H1 (cell line): ENCODE measurements around the gene LIMA1. TPM values are rescaled to one million over a fixed set of nuclear protein-coding genes. Genes with fewer than 3 reads are reported as not detected.

Source experiments
- CTCF ChIA-PET: fragments of 300-600 bp; sonication (Branson Sonifier 250); formaldehyde crosslinking; loops from one replicate; lab custom pipeline; 2021; ENCODE audit not compliant: partially characterized antibody; lab: Charles Lee
- POLR2A ChIA-PET: fragments of 300-600 bp; sonication (Branson Sonifier 250); formaldehyde crosslinking; loops from one replicate; lab custom pipeline; 2021; ENCODE audit warnings: inconsistent platforms; ENCODE audit not compliant: partially characterized antibody; lab: Charles Lee
- DNase-seq, 2 experiments: peaks; one replicate each; pipeline versions ENCODE4 v3.0.0 to v3.0.0-alpha.2; 2010 to 2022; ENCODE audit warnings: low spot score in 2 of 2, low read depth in 1 of 2, mixed read lengths in 1 of 2
- FAIRE-seq: peaks from 2 replicates; lab custom pipeline; 2011; peaks lifted over from hg19 to GRCh38; lab: Jason Lieb, UNC
- H2AFZ ChIP-seq: 2 replicates; pipeline ENCODE4 v1.8.1; 2012; ENCODE audit warnings: low read length, inconsistent platforms
- H2AK5ac ChIP-seq: 2 replicates; pipeline ENCODE4 v1.6.1; 2013; ENCODE audit warnings: low read depth, low read length
- H2BK120ac ChIP-seq: replicated peaks from 2 replicates; pipeline ENCODE3; 2013; ENCODE audit warnings: low read depth, low read length, inconsistent platforms
- H2BK12ac ChIP-seq: 2 replicates; pipeline ENCODE4 v1.6.1; 2013; ENCODE audit warnings: low read depth, low read length
- H2BK15ac ChIP-seq: 2 replicates; pipeline ENCODE4 v1.6.1; 2013; ENCODE audit warnings: low read length
- H2BK20ac ChIP-seq: 2 replicates; pipeline ENCODE4 v1.6.1; 2013; ENCODE audit warnings: low read length
- H2BK5ac ChIP-seq: 2 replicates; pipeline ENCODE4 v1.6.1; 2013; ENCODE audit warnings: low read depth, low read length
- H3K14ac ChIP-seq: 2 replicates; pipeline ENCODE4 v1.6.1; 2013; ENCODE audit warnings: inconsistent platforms; ENCODE audit not compliant: insufficient read length
- H3K18ac ChIP-seq: 2 replicates; pipeline ENCODE4 v1.6.1; 2013; ENCODE audit warnings: low read length; ENCODE audit errors: extremely low read depth
- H3K23ac ChIP-seq: 2 replicates; pipeline ENCODE4 v1.6.1; 2013; ENCODE audit warnings: inconsistent platforms; ENCODE audit not compliant: insufficient read length
- H3K23me2 ChIP-seq: 2 replicates; pipeline ENCODE4 v1.6.1; 2013; ENCODE audit warnings: low read depth, low read length
- H3K27ac ChIP-seq: 2 replicates; pipeline ENCODE4 v1.6.1; 2011; ENCODE audit warnings: low read depth, low read length, inconsistent platforms
- H3K27me3 ChIP-seq, 4 experiments: replicated peaks in 1 of 4; 1 replicate in 1 of 4; 2 replicates in 3 of 4; pipeline versions ENCODE4 v1.6.1 to v1.8.1; 2011 to 2013; ENCODE audit warnings: low read length in 3 of 4, mild to moderate bottlenecking in 3 of 4, inconsistent platforms in 2 of 4, mixed read lengths in 2 of 4, moderate library complexity in 1 of 4; ENCODE audit not compliant: control insufficient read depth in 3 of 4, insufficient read depth in 3 of 4; ENCODE audit errors: extremely low read depth in 1 of 4
- H3K36me3 ChIP-seq, 4 experiments: 2 replicates each; pipeline versions ENCODE4 v1.6.1 to v1.8.1; 2011 to 2013; ENCODE audit warnings: mild to moderate bottlenecking in 4 of 4, low read length in 3 of 4, moderate library complexity in 2 of 4, control low read depth in 1 of 4, inconsistent platforms in 1 of 4; ENCODE audit not compliant: insufficient read depth in 4 of 4, control insufficient read depth in 2 of 4
- H3K4ac ChIP-seq: replicated peaks from 2 replicates; pipeline ENCODE3; 2013; ENCODE audit warnings: low read length, low read depth, mixed read lengths, inconsistent platforms; ENCODE audit not compliant: insufficient read length
- H3K4me1 ChIP-seq, 4 experiments: replicated peaks in 1 of 4; 1 replicate in 1 of 4; 2 replicates in 3 of 4; pipeline versions ENCODE4 v1.6.1 to v1.8.1; 2011 to 2013; ENCODE audit warnings: low read length in 3 of 4, inconsistent platforms in 2 of 4, mixed read lengths in 1 of 4; ENCODE audit not compliant: insufficient read depth in 4 of 4, control insufficient read depth in 3 of 4
- H3K4me2 ChIP-seq, 2 experiments: 2 replicates each; pipeline versions ENCODE4 v1.6.1 to v1.8.1; 2011 to 2013; ENCODE audit warnings: low read depth in 2 of 2, low read length in 2 of 2, control low read depth in 1 of 2, inconsistent platforms in 1 of 2, mild to moderate bottlenecking in 1 of 2; ENCODE audit not compliant: insufficient read depth in 1 of 2
- H3K4me3 ChIP-seq, 4 experiments: fragments of 200-600, 300-600 bp in 1 of 4; sonication (generic), shearing (Covaris generic), sonication (Bioruptor Twin) in 1 of 4; 2 replicates each; pipeline versions ENCODE4 v1.5.1 to v1.8.1; 2011 to 2016; ENCODE audit warnings: low read length in 4 of 4, low read depth in 3 of 4, control low read depth in 2 of 4, inconsistent platforms in 2 of 4, mild to moderate bottlenecking in 2 of 4, mixed read lengths in 1 of 4, moderate library complexity in 1 of 4; ENCODE audit not compliant: insufficient read depth in 2 of 4; ENCODE audit errors: extremely low read depth in 1 of 4
- H3K56ac ChIP-seq: replicated peaks from 2 replicates; pipeline ENCODE3; 2013; ENCODE audit warnings: low read depth, mild to moderate bottlenecking, mixed read lengths, low read length, inconsistent platforms; ENCODE audit not compliant: insufficient read length
- H3K79me1 ChIP-seq: 2 replicates; pipeline ENCODE4 v1.6.1; 2013; ENCODE audit warnings: low read depth, low read length, control low read depth
- H3K79me2 ChIP-seq, 2 experiments: 2 replicates each; pipeline versions ENCODE4 v1.6.1 to v1.8.1; 2012 to 2013; ENCODE audit warnings: low read length in 2 of 2, mild to moderate bottlenecking in 2 of 2, inconsistent platforms in 1 of 2; ENCODE audit not compliant: insufficient read depth in 2 of 2, control insufficient read depth in 1 of 2
- H3K9ac ChIP-seq, 4 experiments: replicated peaks in 1 of 4; 1 replicate in 1 of 4; 2 replicates in 3 of 4; pipeline versions ENCODE4 v1.6.1 to v1.8.1; 2011 to 2013; ENCODE audit warnings: low read depth in 3 of 4, low read length in 3 of 4, control low read depth in 2 of 4, mild to moderate bottlenecking in 2 of 4, moderate library complexity in 2 of 4, inconsistent platforms in 1 of 4; ENCODE audit errors: extremely low read depth in 1 of 4
- H3K9me3 ChIP-seq, 2 experiments: 2 replicates each; pipeline versions ENCODE4 v1.6.1 to v1.8.1; 2012 to 2013; ENCODE audit warnings: mild to moderate bottlenecking in 2 of 2, moderate library complexity in 2 of 2, control low read depth in 1 of 2, inconsistent platforms in 1 of 2, low read depth in 1 of 2, low read length in 1 of 2, mixed read lengths in 1 of 2; ENCODE audit not compliant: insufficient read depth in 2 of 2
- H4K20me1 ChIP-seq, 2 experiments: replicated peaks in 1 of 2; 2 replicates each; pipeline versions ENCODE3 to v1.8.1; 2011 to 2013; ENCODE audit warnings: inconsistent platforms in 2 of 2, low read length in 2 of 2, mild to moderate bottlenecking in 1 of 2; ENCODE audit not compliant: insufficient read depth in 2 of 2, control insufficient read depth in 1 of 2
- H4K5ac ChIP-seq: 2 replicates; pipeline ENCODE4 v1.6.1; 2013; ENCODE audit warnings: low read length, low read depth, mixed read lengths, inconsistent platforms; ENCODE audit not compliant: insufficient read length
- H4K8ac ChIP-seq: 2 replicates; pipeline ENCODE4 v1.8.0; 2013; ENCODE audit warnings: mild to moderate bottlenecking, moderate library complexity, low read length, inconsistent platforms; ENCODE audit not compliant: insufficient read depth; ENCODE audit errors: extremely low read depth
- H4K91ac ChIP-seq: replicated peaks from 2 replicates; pipeline ENCODE3; 2013; ENCODE audit warnings: low read length, mixed read lengths, inconsistent platforms; ENCODE audit not compliant: insufficient read length
- ASH2L ChIP-seq: fragments of 200-600, 300-600 bp; sonication (generic); IDR thresholded peaks from one replicate; pipeline ENCODE4 v1.7.1; 2017; ENCODE audit warnings: low read length
- BCL11A ChIP-seq, 2 experiments: IDR thresholded peaks; one replicate each; pipeline ENCODE4 v1.6.1; 2011; ENCODE audit warnings: low read depth in 2 of 2, low read length in 2 of 2, mild to moderate bottlenecking in 2 of 2
- CEBPB ChIP-seq: IDR thresholded peaks from 2 replicates; pipeline ENCODE4 v1.6.1; 2012; ENCODE audit warnings: low read depth, low read length
- HDAC2 ChIP-seq, 2 experiments: fragments of 300-600 bp in 1 of 2; sonication (generic) in 1 of 2; IDR thresholded peaks; 2 replicates each; pipeline ENCODE4 v1.6.1; 2011 to 2012; ENCODE audit warnings: low read depth in 2 of 2, low read length in 2 of 2, mild to moderate bottlenecking in 2 of 2, moderate library complexity in 2 of 2, borderline replicate concordance in 1 of 2, inconsistent platforms in 1 of 2
- KDM1A ChIP-seq: fragments of 200-600, 300-600 bp; sonication (generic); IDR thresholded peaks from 2 replicates; pipeline ENCODE4 v1.7.1; 2016; ENCODE audit warnings: mild to moderate bottlenecking, low read length, borderline replicate concordance
- KDM5A ChIP-seq: fragments of 200-600 bp; IDR thresholded peaks from 2 replicates; pipeline ENCODE4 v1.7.1; 2012; ENCODE audit warnings: mild to moderate bottlenecking, low read length, inconsistent platforms, mixed read lengths
- POLR2A ChIP-seq, 2 experiments: IDR thresholded peaks; 1 replicate in 1 of 2; 2 replicates in 1 of 2; pipeline ENCODE4 v1.6.1; 2011; ENCODE audit warnings: low read depth in 2 of 2, low read length in 2 of 2, mild to moderate bottlenecking in 2 of 2; ENCODE audit errors: control extremely low read depth in 1 of 2
- RXRA ChIP-seq: IDR thresholded peaks from 2 replicates; pipeline ENCODE4 v1.6.1; 2011; ENCODE audit warnings: low read depth, mild to moderate bottlenecking, low read length, moderate library complexity; ENCODE audit not compliant: insufficient read depth
- SAP30 ChIP-seq: fragments of 300-600 bp; sonication (generic); IDR thresholded peaks from 2 replicates; pipeline ENCODE4 v1.7.1; 2012; ENCODE audit warnings: low read length, moderate library complexity, mild to moderate bottlenecking, inconsistent platforms; ENCODE audit not compliant: insufficient read depth, insufficient replicate concordance
- SIN3A ChIP-seq, 2 experiments: IDR thresholded peaks in 1 of 2; conservative IDR thresholded peaks in 1 of 2; 2 replicates each; pipeline ENCODE4 v1.6.1; 2011 to 2012; ENCODE audit warnings: low read length in 2 of 2, improper control_type of control experiment in 1 of 2, low read depth in 1 of 2, mild to moderate bottlenecking in 1 of 2
- TAF7 ChIP-seq: optimal IDR thresholded peaks from 2 replicates; pipeline ENCODE3; 2011; ENCODE audit warnings: low read depth, mild to moderate bottlenecking, inconsistent platforms, low read length, moderate library complexity, borderline replicate concordance
- TBP ChIP-seq: IDR thresholded peaks from 2 replicates; pipeline ENCODE4 v1.6.1; 2011; ENCODE audit warnings: low read depth, low read length, improper control_type of control experiment
- YY1 ChIP-seq: IDR thresholded peaks from 2 replicates; pipeline ENCODE4 v1.6.1; 2011; ENCODE audit warnings: low read depth, mild to moderate bottlenecking, low read length
- WGBS, 2 experiments: shearing (Covaris generic) in 1 of 2; methylation state at CpG; one replicate each; pipeline versions ENCODE4 v1.1.6 to v1.1.7; 2013 to 2015; ENCODE audit warnings: low lambda C conversion rate in 2 of 2, mixed read lengths in 2 of 2, inconsistent platforms in 1 of 2, low coverage in 1 of 2, missing lambda C conversion rate in 1 of 2; ENCODE audit not compliant: insufficient replicate concordance in 2 of 2, insufficient coverage in 1 of 2, insufficient read length in 1 of 2; ENCODE audit errors: extremely low coverage in 1 of 2, missing lambda C conversion rate in 1 of 2; 5-methylcytosine and 5-hydroxymethylcytosine counted together
- polyA plus RNA-seq, 7 experiments: library from polyadenylated mRNA; depleted of rRNA in 3 of 7; stranded (reverse) in 5 of 7; unstranded in 2 of 7; fragments of >200 nt in 5 of 7; fragments of 200-250 nt in 2 of 7; gene quantifications; 1 replicate in 5 of 7; 2 replicates in 1 of 7; 4 replicates in 1 of 7; pipeline versions ENCODE4 v1.2.1 to v1.2.3, GENCODE V29; 2011 to 2013; ENCODE audit warnings: missing spikeins in 2 of 7, mixed read lengths in 2 of 7
- total RNA-seq: library from RNA; stranded (reverse); fragmentation: NEBNext Ultra II Directional; extraction: Animal tissue kit (Norgen Biotek cat#: 25700); gene quantifications from 2 replicates; pipeline ENCODE4 v1.2.1, GENCODE V29; 2021

LIMA1 gene
- total and polyA plus RNA-seq, 2 of the 8 experiments (the other 6 are each of a cell fraction or from before 2014, with no cell fraction given) = 12.7 to 47.6 TPM

GRCh38 chr12:50174971-50175715 is 108.2 kb downstream of the LIMA1 start:
- POLR2A ChIA-PET = interaction anchor here (1.2 to 2.1 kb wide), 3 partner anchors 64 to 88 kb away, joined by 4 to 7 read pairs (median 5); partner anchors contain the start of gene COX14
- TF ChIP-seq TAF7 (no peak), KDM5A (no peak), TBP (no peak), KDM1A (no peak), ASH2L (no peak), SAP30 (no peak), HDAC2 (IDR thresholded peaks at IDR 0.05; ENCODE audit: borderline replicate concordance in 1 of 2, low read depth in 2 of 2, low read length in 2 of 2) (no peak), RXRA (no peak), CEBPB (no peak), BCL11A (IDR thresholded peaks at IDR 0.05; ENCODE audit: low read depth in 2 of 2, low read length in 2 of 2) (no peak), SIN3A (conservative IDR thresholded peaks at IDR 0.05 in 1 of 2, IDR thresholded peaks at IDR 0.05 in 1 of 2; ENCODE audit: low read depth in 1 of 2, low read length in 2 of 2) (no peak), YY1 (no peak), POLR2A (IDR thresholded peaks at IDR 0.05; ENCODE audit: control extremely low read depth in 1 of 2, low read depth in 2 of 2, low read length in 2 of 2) (no peak)

More at GRCh38 chr12:50174971-50175715, 108.2 kb downstream of the LIMA1 start:
- no peaks in the 10 kb centered on the region for H3K9me3 ChIP-seq
- no peaks in the 10 kb centered on the region for H3K79me2 ChIP-seq
- H3K27ac ChIP-seq = no peak overlapping the region
- WGBS, 2 experiments = 75% methylated on average over 12 of the region's 16 CpGs; no CpG with 5 or more reads in 1 of the 2 experiments
- no peak overlapping the region for H2BK12ac ChIP-seq
- CTCF ChIA-PET = interaction anchor here (0.6 to 11.0 kb wide), 32 partner anchors 8 to 201 kb away, joined by 3 to 135 read pairs (median 4); partner anchors contain the start of genes CERS5, COX14, GPD1 and LIMA1
- no peak overlapping the region for H2BK120ac ChIP-seq
- H3K36me3 ChIP-seq = peaks cover 0 to 15% (median 12%) of the 10 kb centered on the region in 4 experiments; a peak in 4 of 8 replicates
- H3K9ac ChIP-seq = no peak overlapping the region
- H3K4me3 ChIP-seq = no peak overlapping the region
- no peaks in the 10 kb centered on the region; the same call in 1 of the 2 replicates for H3K23me2 ChIP-seq
- H2AK5ac ChIP-seq = no peak overlapping the region
- H3K27me3 ChIP-seq = no peaks in the 10 kb centered on the region
- H2AFZ ChIP-seq = no peak overlapping the region
- H3K18ac ChIP-seq = no peak overlapping the region
- H3K4me2 ChIP-seq = no peak overlapping the region
- no peak overlapping the region for H4K91ac ChIP-seq
- no peak overlapping the region for H4K5ac ChIP-seq
- no peak overlapping the region for H3K14ac ChIP-seq
- H3K23ac ChIP-seq = no peak overlapping the region
- no peaks in the 10 kb centered on the region for H3K79me1 ChIP-seq
- no peak overlapping the region for H2BK15ac ChIP-seq
- FAIRE-seq (no peak), DNase-seq (no peak)
- no peaks in the 10 kb centered on the region for H3K4me1 ChIP-seq
- H3K4ac ChIP-seq = no peak overlapping the region
- H4K20me1 ChIP-seq = no peaks in the 10 kb centered on the region
- no peak overlapping the region for H2BK20ac ChIP-seq
- no peak overlapping the region for H3K56ac ChIP-seq
- H4K8ac ChIP-seq = no peak overlapping the region
- no peak overlapping the region for H2BK5ac ChIP-seq
